Loucy (cell line): ENCODE data around the gene DNAJB6.

Experiments
- H2AFZ ChIP-seq: fragments of 200-600 bp; sonication (generic); 2 replicates; pipeline ENCODE4 v1.6.0; 2016; ENCODE audit warnings: antibody characterized with exemption, mild to moderate bottlenecking, low read length, moderate library complexity
- H3F3A ChIP-seq: fragments of 200-600 bp; 2 replicates; pipeline ENCODE4 v1.6.0; 2016; ENCODE audit warnings: antibody characterized with exemption, low read depth, mild to moderate bottlenecking
- H3K27me3 ChIP-seq: fragments of 200-600 bp; sonication (generic); 2 replicates; pipeline ENCODE4 v1.6.1; 2014; ENCODE audit warnings: low read length, mild to moderate bottlenecking; ENCODE audit not compliant: insufficient read depth, poor library complexity, severe bottlenecking
- H3K36me3 ChIP-seq: fragments of 200-600 bp; sonication (generic); 2 replicates; pipeline ENCODE4 v1.6.1; 2016; ENCODE audit warnings: low read length; ENCODE audit not compliant: insufficient read depth
- H3K4me1 ChIP-seq: fragments of 200-600 bp; sonication (generic); 2 replicates; pipeline ENCODE4 v1.5.1; 2014; ENCODE audit warnings: low read length, mild to moderate bottlenecking; ENCODE audit not compliant: insufficient read depth, poor library complexity, severe bottlenecking
- H3K4me2 ChIP-seq: fragments of 200-600 bp; sonication (generic); 2 replicates; pipeline ENCODE4 v1.6.0; 2014; ENCODE audit warnings: antibody characterized with exemption, low read length, low read depth, mild to moderate bottlenecking; ENCODE audit not compliant: poor library complexity, severe bottlenecking
- H3K4me3 ChIP-seq: fragments of 200-600 bp; sonication (generic); 2 replicates; pipeline ENCODE4 v1.5.1; 2014; ENCODE audit warnings: low read length, mild to moderate bottlenecking, mixed read lengths; ENCODE audit not compliant: poor library complexity, severe bottlenecking
- H3K79me2 ChIP-seq: fragments of 200-600 bp; sonication (generic); 2 replicates; pipeline ENCODE4 v1.6.1; 2014; ENCODE audit warnings: low read length; ENCODE audit not compliant: insufficient read depth
- H3K9ac ChIP-seq: fragments of 200-600 bp; sonication (generic); 2 replicates; pipeline ENCODE4 v1.6.0; 2014; ENCODE audit warnings: mild to moderate bottlenecking, low read depth, low read length, moderate library complexity; ENCODE audit not compliant: poor library complexity, severe bottlenecking
- H3K9me2 ChIP-seq: fragments of 200-600 bp; sonication (generic); replicated peaks from 2 replicates; pipeline ENCODE4 v1.6.1; 2016; ENCODE audit warnings: low read depth, low read length, mixed read lengths
- H3K9me3 ChIP-seq: fragments of 200-600 bp; sonication (generic); 2 replicates; pipeline ENCODE4 v1.6.1; 2014; ENCODE audit warnings: mild to moderate bottlenecking, antibody characterized with exemption, low read length, low read depth; ENCODE audit not compliant: insufficient read depth
- H4K20me1 ChIP-seq: fragments of 200-600 bp; sonication (generic); 2 replicates; pipeline ENCODE4 v1.6.0; 2014; ENCODE audit warnings: antibody characterized with exemption, low read length, mild to moderate bottlenecking; ENCODE audit not compliant: insufficient read depth, poor library complexity, severe bottlenecking
- EZH2phosphoT487 ChIP-seq: fragments of 200-600 bp; IDR thresholded peaks from 2 replicates; pipeline ENCODE4 v1.6.1; 2018; ENCODE audit warnings: antibody characterized with exemption, mild to moderate bottlenecking, moderate library complexity, borderline replicate concordance
- TF ChIP-seq, protein P1 (sequence below): fragments of 200-600 bp; sonication (generic); conservative IDR thresholded peaks from 2 replicates; pipeline ENCODE4 v1.5.1; 2014; ENCODE audit warnings: mild to moderate bottlenecking, antibody characterized with exemption, low read length

DNAJB6 gene

DNA sequence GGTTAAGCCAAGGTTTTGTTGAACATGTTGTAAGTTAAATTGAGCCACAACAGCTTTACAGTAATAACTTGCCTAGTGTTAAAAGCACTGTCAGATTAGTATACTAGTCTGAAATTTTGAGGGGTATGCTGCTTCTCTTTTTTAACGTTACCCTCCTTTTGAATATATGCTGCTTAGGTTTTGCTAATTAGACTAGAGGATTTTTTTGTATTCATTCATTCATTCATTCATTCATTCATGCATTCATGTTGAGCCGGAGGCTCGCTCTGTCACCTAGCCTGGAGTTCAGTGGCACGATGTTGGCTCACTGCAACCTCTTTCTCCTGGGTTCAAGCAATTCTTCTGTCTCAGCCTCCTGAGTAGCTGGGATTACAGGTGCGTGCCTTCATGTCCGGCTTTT lies 24.7 kb downstream of the DNAJB6 start:
- Histone ChIP-seq H3K9me2 (no peaks in the 10 kb centered on the region), H3F3A (no peaks in the 10 kb centered on the region), H3K4me1 (no peaks in the 10 kb centered on the region), H3K9me3 (no peaks in the 10 kb centered on the region), H3K36me3 (peaks cover 93% of the 10 kb centered on the region; the same call in 1 of the 2 replicates), H3K27me3 (no peaks in the 10 kb centered on the region), H3K4me3 (no peak overlapping the region), H4K20me1 (peaks cover 99% of the 10 kb centered on the region), H3K79me2 (peaks cover 100% of the 10 kb centered on the region), H3K4me2 (no peak overlapping the region), H3K9ac (no peak overlapping the region), H2AFZ (no peak overlapping the region)
- TF ChIP-seq EZH2phosphoT487, result no peak
- TF ChIP-seq, protein P1, sequence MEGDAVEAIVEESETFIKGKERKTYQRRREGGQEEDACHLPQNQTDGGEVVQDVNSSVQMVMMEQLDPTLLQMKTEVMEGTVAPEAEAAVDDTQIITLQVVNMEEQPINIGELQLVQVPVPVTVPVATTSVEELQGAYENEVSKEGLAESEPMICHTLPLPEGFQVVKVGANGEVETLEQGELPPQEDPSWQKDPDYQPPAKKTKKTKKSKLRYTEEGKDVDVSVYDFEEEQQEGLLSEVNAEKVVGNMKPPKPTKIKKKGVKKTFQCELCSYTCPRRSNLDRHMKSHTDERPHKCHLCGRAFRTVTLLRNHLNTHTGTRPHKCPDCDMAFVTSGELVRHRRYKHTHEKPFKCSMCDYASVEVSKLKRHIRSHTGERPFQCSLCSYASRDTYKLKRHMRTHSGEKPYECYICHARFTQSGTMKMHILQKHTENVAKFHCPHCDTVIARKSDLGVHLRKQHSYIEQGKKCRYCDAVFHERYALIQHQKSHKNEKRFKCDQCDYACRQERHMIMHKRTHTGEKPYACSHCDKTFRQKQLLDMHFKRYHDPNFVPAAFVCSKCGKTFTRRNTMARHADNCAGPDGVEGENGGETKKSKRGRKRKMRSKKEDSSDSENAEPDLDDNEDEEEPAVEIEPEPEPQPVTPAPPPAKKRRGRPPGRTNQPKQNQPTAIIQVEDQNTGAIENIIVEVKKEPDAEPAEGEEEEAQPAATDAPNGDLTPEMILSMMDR, result no peak

GRCh38 chr7:157362729-157363128 lies 25.9 kb downstream of the DNAJB6 start:
- Histone ChIP-seq H3F3A (no peaks in the 10 kb centered on the region), H3K4me1 (no peaks in the 10 kb centered on the region), H3K9ac (no peak overlapping the region), H3K9me3 (no peaks in the 10 kb centered on the region), H2AFZ (no peak overlapping the region), H3K9me2 (no peaks in the 10 kb centered on the region), H3K4me2 (no peak overlapping the region), H3K4me3 (no peak overlapping the region), H4K20me1 (peaks cover 98% of the 10 kb centered on the region), H3K79me2 (peaks cover 99% of the 10 kb centered on the region), H3K36me3 (peaks cover 100% of the 10 kb centered on the region), H3K27me3 (no peaks in the 10 kb centered on the region)
- no peak for TF ChIP-seq EZH2phosphoT487
- TF ChIP-seq, protein P1, result no peak

GRCh38 chr7:157366722-157367121 lies 29.9 kb downstream of the DNAJB6 start:
- Histone ChIP-seq H3K4me1 (no peaks in the 10 kb centered on the region), H3K4me3 (no peak overlapping the region), H3K27me3 (no peaks in the 10 kb centered on the region), H3K36me3 (peaks cover 100% of the 10 kb centered on the region), H3K79me2 (peaks cover 90% of the 10 kb centered on the region), H3F3A (no peaks in the 10 kb centered on the region), H3K9me2 (no peaks in the 10 kb centered on the region), H4K20me1 (peaks cover 95% of the 10 kb centered on the region), H3K9me3 (no peaks in the 10 kb centered on the region), H2AFZ (no peak overlapping the region), H3K4me2 (no peak overlapping the region), H3K9ac (no peak overlapping the region)
- TF ChIP-seq EZH2phosphoT487, result no peak
- TF ChIP-seq, protein P1, result no peak
